HT1080 (cell line): ENCODE results near the gene CDH23. TPM values are rescaled to one million over a fixed set of nuclear protein-coding genes. Genes with fewer than 3 reads are reported as not detected.

ENCODE experiments used
- DNase-seq: peaks from one replicate; pipeline ENCODE4 v3.0.0-alpha.2; 2015; ENCODE audit warnings: low read depth
- total RNA-seq: library from RNA; depleted of rRNA; stranded (reverse); fragments of >200 nt; shearing (Covaris generic); gene quantifications from 2 replicates; pipeline ENCODE4 v1.2.3, GENCODE V29; 2014

The CDH23 gene
- total RNA-seq, 1 experiment from 2014 or later = 0.23 TPM

DNA sequence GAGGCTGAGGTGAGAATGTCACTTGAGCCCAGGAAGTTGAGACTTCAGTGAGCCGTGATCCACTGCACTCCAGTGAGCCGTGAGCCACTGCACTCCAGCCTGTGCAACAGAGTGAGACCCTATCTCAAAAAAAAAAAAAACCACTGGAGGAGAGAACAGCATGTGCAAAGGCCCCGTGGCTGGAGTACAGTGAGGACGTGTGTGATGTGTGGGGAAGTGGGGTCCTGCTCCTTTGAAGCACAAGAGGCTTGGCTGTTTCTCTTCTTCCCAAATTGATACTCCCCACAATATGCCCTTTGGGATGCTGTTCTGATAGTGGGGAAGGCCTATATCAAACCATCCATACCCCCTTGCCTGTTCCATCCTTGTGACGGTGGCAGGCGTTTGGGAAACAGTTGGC is 254.7 kb downstream of the CDH23 start:
- no peak for DNase-seq

DNA sequence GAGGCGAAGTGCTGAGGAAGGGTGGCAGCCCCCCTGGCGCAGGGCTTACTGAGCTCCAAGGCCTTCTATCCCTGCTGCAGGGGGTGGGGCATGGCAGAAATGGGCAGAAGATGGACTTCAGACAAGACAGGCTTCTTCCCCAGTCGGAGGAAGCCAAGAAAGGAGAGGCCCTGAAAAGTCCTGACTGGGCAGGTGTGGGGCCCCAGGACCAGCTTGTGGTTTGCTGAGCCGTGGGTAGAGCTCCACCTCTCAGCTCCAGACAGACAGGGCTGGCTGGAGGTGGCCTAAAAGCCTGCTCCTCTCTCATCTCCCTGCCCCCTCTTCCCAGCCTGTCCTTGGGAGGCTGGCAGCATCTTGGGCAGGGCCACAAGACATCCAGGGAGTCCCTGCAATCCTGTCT is 255.2 kb downstream of the CDH23 start:
- no peak for DNase-seq

DNA sequence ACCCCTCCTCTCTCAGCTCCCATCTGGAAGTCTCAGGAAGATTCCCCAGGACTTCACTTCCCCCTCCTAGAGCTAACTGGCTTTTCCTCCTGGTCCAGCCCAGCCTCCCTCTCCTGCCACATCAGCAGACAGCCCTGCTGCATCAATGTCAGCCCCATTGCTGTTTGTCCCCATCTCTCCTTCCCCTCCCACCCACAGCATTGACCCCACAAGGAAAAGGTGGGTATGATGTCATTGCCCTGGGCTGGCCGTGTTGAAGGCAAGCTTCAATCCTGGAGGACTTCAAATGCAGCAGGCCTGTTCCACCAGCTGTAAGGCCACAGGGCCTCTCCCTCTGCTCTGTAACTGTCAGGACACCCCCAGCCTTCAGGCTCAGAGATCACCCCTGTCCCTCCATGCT is 256.3 kb downstream of the CDH23 start:
- DNase-seq = no peak

GRCh38 chr10:71656220-71656619 is 259.5 kb downstream of the CDH23 start:
- no peak for DNase-seq

- no peak for DNase-seq
Observed at GRCh38 chr10:71657604-71658466, 261.1 kb downstream of the CDH23 start.

GRCh38 chr10:71658467-71658745 is 261.7 kb downstream of the CDH23 start:
- DNase-seq = no peak

- DNase-seq = no peak
Observed at GRCh38 chr10:71659111-71659634, 262.5 kb downstream of the CDH23 start.

- no peak for DNase-seq
Observed at GRCh38 chr10:71659737-71660136, 263.0 kb downstream of the CDH23 start.

GRCh38 chr10:71660313-71660712 is 263.6 kb downstream of the CDH23 start:
- no peak for DNase-seq

DNA sequence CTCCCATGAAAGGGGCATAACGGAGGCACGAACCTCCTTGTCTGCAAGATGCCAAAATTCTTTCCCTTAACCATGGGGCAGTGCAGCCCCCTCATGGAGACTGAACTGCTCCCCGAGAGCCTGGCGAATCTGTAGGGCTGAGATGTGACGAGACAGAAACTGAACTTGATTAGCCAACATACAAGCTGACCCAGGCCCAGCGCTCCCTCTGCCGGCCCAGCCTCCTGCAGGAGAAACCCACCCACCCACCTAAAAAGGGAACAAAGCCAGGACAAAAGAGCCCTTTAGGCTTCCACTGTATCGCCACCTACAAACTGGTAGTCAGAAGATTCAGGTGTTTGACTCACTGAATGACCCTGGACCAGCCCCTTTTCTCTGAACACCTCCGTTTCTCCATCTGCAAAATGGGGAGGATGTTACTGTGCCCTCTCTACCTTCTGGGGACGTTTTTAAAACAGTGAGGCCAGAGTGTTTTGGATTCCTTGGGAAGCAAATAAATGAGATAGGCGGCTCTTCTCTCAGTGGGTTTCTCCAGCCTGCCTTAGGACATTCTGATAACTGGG is 264.4 kb downstream of the CDH23 start:
- DNase-seq = no peak

DNA sequence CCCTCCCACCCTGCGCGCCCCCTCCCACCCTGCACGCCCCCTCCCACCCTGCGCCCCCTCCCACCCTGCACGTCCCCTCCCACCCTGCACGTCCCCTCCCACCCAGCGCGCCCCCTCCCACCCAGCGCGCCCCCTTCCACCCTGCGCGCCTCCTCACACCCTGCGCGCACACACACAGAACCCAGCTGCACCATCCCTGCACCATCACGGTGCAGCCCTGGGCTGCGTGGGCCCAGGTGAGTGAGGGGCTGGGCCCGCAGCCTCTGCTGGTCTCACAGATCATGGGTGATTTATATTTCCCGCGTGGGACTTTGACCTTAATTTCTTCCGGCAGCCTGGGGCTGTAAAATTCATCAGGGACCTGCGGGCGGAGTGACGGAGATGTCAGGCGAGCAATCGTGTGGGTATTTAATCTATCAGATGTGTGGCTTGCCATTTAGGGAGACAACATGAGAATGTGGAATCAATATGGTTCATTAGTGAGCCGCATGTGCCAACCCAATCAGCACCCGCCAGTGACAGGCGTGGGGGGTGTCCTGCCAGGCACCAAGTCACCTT is 265.1 kb downstream of the CDH23 start:
- DNase-seq = no peak

DNA sequence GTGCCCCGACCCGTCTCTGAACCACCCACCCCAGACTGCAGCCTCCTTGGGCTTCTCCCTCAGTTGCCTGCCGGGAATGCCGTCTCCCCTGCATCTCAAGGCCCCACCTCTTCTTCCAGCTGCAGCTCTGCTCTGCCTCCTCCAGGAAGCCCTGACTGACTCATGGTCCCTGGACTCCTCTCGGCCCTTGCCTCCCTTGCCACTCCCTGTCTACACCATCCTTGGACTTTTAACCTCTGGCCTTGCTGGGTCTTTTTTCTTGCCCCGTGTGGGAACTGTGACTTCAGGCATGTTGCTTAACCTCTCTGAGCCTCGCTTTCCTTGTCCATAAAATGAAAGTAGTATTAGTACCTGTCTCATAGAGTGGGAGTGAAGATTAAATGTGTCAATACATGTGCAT is 266.6 kb downstream of the CDH23 start:
- peak; percentile 11 for DNase-seq

GRCh38 chr10:71664585-71664984 is 267.9 kb downstream of the CDH23 start:
- DNase-seq = no peak

DNA sequence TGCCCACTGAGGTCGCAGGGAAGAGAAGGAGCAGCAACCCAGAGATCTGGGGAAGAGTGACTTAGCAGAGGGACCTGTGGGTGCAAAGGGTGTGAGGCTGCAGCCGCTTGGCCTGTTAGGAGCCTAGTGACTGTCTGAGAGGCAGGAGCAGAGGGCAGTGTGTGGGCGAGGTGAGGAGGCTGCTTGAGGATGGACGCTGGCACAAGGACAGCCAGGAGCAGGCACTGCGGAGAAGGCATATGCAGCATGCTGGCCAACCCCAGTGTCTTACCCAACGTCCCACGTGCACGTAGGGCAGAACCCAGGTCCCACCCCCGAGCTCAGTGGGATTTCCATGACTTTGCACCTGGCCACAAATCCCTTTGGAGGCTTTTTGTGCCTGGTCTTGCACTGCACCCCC is 268.7 kb downstream of the CDH23 start:
- no peak for DNase-seq

DNA sequence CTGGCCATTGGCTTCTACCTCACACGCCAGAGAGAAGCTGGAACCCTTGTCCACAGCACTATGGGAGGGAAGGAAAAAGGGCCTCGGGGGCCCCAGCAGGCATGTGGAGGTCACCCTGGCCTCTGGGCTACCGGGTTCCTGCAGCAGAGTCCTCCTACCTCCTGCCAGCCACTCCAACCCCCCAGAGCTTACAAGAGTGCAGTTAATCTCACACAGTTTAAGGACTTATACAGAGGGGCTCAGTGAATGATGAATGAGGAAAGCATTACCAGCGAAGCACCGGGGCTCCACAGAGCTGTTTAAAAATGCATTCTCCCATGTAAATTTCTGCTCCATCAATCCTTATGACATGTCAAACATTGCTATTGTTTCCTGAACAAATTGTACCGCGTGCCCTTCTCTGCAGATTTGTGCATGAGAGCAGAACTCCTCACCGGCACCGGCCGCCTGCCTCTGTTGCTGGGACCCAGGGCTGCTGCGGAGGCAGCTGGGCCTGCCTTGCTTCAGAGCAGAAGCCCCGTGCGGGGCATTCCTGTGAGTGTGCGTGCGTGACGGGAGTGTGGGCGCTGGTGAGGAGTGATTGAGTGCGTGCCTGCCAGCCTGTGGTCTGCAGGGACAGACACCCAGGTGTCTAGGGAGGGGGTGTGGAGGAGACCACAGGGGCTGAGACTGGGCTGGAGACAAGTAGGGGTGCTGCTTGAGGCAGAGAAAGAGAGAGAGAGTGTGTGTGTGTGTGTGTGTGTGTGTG is 270.1 kb downstream of the CDH23 start:
- DNase-seq = no peak

GRCh38 chr10:71667387-71667752 is 270.6 kb downstream of the CDH23 start:
- DNase-seq = no peak

GRCh38 chr10:71671994-71672946 is 275.6 kb downstream of the CDH23 start:
- DNase-seq = no peak

- no peak for DNase-seq
Observed at GRCh38 chr10:71675295-71675970, 278.7 kb downstream of the CDH23 start.

- DNase-seq = no peak
Observed at GRCh38 chr10:71677261-71677660, 280.5 kb downstream of the CDH23 start.

DNA sequence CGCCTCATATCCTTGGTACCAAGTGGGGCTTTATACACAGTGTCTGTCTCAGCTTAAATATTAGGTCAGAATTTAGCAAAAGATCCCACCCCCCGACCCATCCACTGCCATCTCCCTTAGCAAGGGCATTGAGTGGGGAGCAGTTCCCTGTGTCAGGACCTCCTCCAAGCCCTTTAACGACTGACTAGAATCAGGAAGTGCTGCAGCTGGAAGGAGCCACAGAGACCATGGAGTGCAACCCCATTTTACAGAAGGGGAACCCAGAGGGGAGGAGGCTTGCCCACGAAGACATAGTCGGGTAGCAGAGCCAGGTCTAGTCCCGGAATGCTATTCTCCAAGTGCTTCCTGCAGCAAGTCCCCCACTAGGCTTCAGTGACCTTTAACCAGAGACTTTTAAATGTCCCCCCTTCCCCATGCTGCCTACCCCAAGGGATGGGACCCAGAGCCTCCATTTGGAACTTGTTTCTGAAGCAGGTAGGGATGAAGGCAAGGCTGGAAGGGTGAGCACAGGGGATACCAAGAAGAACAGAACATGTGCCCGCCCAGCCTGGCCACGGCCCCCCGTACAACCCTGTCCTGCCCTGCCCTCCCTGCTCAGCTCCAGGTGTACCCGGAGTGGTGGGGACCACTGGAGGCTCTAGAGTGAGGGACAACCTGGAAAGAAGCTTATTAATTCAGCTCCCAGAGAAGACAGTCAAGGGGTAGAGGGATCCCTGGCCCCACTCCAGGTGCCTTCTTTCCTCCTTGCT is 281.5 kb downstream of the CDH23 start:
- DNase-seq = no peak
